Adrenal gland (tissue), 5 donors: ENCODE data around the gene TOP2B.

Source experiments
- POLR2A ChIP-seq, 2 donors: fragments of 450-650 bp; IDR thresholded peaks; one replicate each; pipeline ENCODE4 v1.6.1; 2017; ENCODE audit warnings: antibody characterized with exemption in 2 of 2, mild to moderate bottlenecking in 2 of 2, moderate library complexity in 1 of 2
- TF ChIP-seq, protein P1 (sequence below), 6 experiments: fragments of 450-650 bp in 4 of 6; fragments of 200-600 bp in 2 of 6; sonication (generic) in 1 of 6; IDR thresholded peaks; 1 replicate in 5 of 6; 2 replicates in 1 of 6; pipeline versions ENCODE4 v1.5.1 to v1.8.0; 2016 to 2021; ENCODE audit warnings: antibody characterized with exemption in 6 of 6, mild to moderate bottlenecking in 2 of 6, moderate library complexity in 1 of 6
- donor health status: DM: no; HTN: no; CAD: no.

DNA sequence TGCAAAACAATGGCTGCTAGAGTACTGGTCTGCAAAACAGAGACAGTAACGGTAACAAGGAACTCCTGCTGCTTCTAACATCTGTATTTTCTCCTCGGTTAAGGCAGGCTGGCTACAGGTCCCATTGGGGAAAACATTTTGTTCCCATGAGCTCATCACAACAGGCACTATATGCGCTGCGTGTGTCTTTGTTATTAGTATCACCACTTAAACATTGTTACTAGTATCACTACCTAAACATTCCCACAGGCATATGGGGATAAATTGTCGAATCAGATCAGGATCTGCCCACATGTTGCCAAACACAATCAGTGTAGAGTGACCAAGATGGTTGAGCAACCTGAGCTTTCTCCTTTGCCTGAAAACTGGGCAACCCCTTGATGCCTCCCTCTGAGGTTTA, 77.2 kb downstream of the TOP2B start:
- TF ChIP-seq POLR2A (IDR thresholded peaks at IDR 0.05): no peak
- TF ChIP-seq, protein P1, sequence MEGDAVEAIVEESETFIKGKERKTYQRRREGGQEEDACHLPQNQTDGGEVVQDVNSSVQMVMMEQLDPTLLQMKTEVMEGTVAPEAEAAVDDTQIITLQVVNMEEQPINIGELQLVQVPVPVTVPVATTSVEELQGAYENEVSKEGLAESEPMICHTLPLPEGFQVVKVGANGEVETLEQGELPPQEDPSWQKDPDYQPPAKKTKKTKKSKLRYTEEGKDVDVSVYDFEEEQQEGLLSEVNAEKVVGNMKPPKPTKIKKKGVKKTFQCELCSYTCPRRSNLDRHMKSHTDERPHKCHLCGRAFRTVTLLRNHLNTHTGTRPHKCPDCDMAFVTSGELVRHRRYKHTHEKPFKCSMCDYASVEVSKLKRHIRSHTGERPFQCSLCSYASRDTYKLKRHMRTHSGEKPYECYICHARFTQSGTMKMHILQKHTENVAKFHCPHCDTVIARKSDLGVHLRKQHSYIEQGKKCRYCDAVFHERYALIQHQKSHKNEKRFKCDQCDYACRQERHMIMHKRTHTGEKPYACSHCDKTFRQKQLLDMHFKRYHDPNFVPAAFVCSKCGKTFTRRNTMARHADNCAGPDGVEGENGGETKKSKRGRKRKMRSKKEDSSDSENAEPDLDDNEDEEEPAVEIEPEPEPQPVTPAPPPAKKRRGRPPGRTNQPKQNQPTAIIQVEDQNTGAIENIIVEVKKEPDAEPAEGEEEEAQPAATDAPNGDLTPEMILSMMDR (IDR thresholded peaks at IDR 0.05): no peak
